HepG2 (cell line): Measurements from ENCODE around the gene TRAIP. TPM values are rescaled to one million over a fixed set of nuclear protein-coding genes. Genes with fewer than 3 reads are reported as not detected.

ENCODE experiments used
- GZF1 ChIP-seq: sonication (generic); formaldehyde crosslinking; IDR thresholded peaks from 2 replicates; pipeline ENCODE4 v1.5.1; 2020; ENCODE audit warnings: mild to moderate bottlenecking, missing genetic modification reagents
- IRX3 ChIP-seq: sonication (generic); formaldehyde crosslinking; IDR thresholded peaks from 2 replicates; pipeline ENCODE4 v1.8.1; 2023; ENCODE audit warnings: mild to moderate bottlenecking, low read depth, missing genetic modification reagents, borderline replicate concordance
- KDM5A ChIP-seq: fragments of 200-600 bp; sonication (generic); IDR thresholded peaks from 2 replicates; pipeline ENCODE4 v1.7.0; 2018; ENCODE audit warnings: antibody characterized with exemption, mild to moderate bottlenecking, low read length, borderline replicate concordance
- MED13 ChIP-seq: sonication (generic); formaldehyde crosslinking; IDR thresholded peaks from 2 replicates; pipeline ENCODE4 v1.5.0; 2020; ENCODE audit warnings: missing genetic modification reagents
- MIXL1 ChIP-seq: IDR thresholded peaks from 2 replicates; pipeline ENCODE4 v1.6.1; 2016
- RCOR2 ChIP-seq: IDR thresholded peaks from 2 replicates; pipeline ENCODE4 v1.6.1; 2016; ENCODE audit warnings: missing biosample characterization, missing genetic modification reagents
- SMAD9 ChIP-seq: sonication (generic); formaldehyde crosslinking; IDR thresholded peaks from 2 replicates; pipeline ENCODE4 v1.5.1; 2020; ENCODE audit warnings: mild to moderate bottlenecking, missing genetic modification reagents
- TBX3 ChIP-seq: fragments of 450-650 bp; IDR thresholded peaks from 2 replicates; pipeline ENCODE4 v1.6.1; 2017; ENCODE audit warnings: antibody characterized with exemption, mild to moderate bottlenecking, inconsistent platforms, borderline replicate concordance
- ZFP1 ChIP-seq: IDR thresholded peaks from 2 replicates; pipeline ENCODE4 v1.6.1; 2016
- ZMAT3 ChIP-seq: sonication (generic); formaldehyde crosslinking; conservative IDR thresholded peaks from 2 replicates; pipeline ENCODE4 v1.7.0; 2021; ENCODE audit warnings: missing genetic modification reagents
- ZNF260 ChIP-seq: sonication (generic); formaldehyde crosslinking; IDR thresholded peaks from 2 replicates; pipeline ENCODE4 v1.4.0; 2020; ENCODE audit warnings: missing genetic modification reagents, low read depth, mild to moderate bottlenecking, borderline replicate concordance
- ZNF33B ChIP-seq: sonication (generic); formaldehyde crosslinking; IDR thresholded peaks from 2 replicates; pipeline ENCODE4 v1.5.1; 2020; ENCODE audit warnings: mild to moderate bottlenecking, missing genetic modification reagents
- ZNF607 ChIP-seq: sonication (generic); formaldehyde crosslinking; IDR thresholded peaks from 2 replicates; pipeline ENCODE4 v1.5.1; 2020; ENCODE audit warnings: missing genetic modification reagents, mild to moderate bottlenecking, borderline replicate concordance
- ZNF619 ChIP-seq: sonication (generic); formaldehyde crosslinking; IDR thresholded peaks from 2 replicates; pipeline ENCODE4 v1.4.0; 2020; ENCODE audit warnings: mild to moderate bottlenecking, missing genetic modification reagents
- ZSCAN31 ChIP-seq: sonication (generic); formaldehyde crosslinking; IDR thresholded peaks from 2 replicates; pipeline ENCODE4 v1.5.0; 2020; ENCODE audit warnings: low read depth, mild to moderate bottlenecking, missing genetic modification reagents
- polyA plus RNA-seq, 8 experiments: library from polyadenylated mRNA; depleted of rRNA in 3 of 8; stranded (reverse) in 7 of 8; unstranded in 1 of 8; fragments of >200 nt; fragmentation: Illumina TruSeq in 4 of 8; extraction: Trizol in 4 of 8; gene quantifications; 2 replicates each; pipeline versions ENCODE4 v1.2.1 to v1.2.3, GENCODE V29; 2011 to 2016; ENCODE audit warnings: low read depth in 4 of 8, missing spikeins in 1 of 8, mixed read lengths in 1 of 8; ENCODE audit not compliant: insufficient read depth in 1 of 8
- total RNA-seq, 5 experiments: library from RNA; depleted of rRNA; stranded (reverse); fragments of >200 nt; fragmentation: Illumina TruSeq; extraction: Trizol; gene quantifications; 2 replicates each; pipeline ENCODE4 v1.2.3, GENCODE V29; 2016; ENCODE audit warnings: low read depth in 1 of 5
- TF ChIP-seq, protein P1 (sequence below): sonication (generic); formaldehyde crosslinking; IDR thresholded peaks from 2 replicates; pipeline ENCODE4 v1.4.0; 2020; ENCODE audit warnings: missing genetic modification reagents, borderline replicate concordance
- TF ChIP-seq, protein P2 (sequence below): sonication (generic); formaldehyde crosslinking; conservative IDR thresholded peaks from 2 replicates; pipeline ENCODE4 v1.8.0; 2022; ENCODE audit warnings: missing genetic modification reagents
- TF ChIP-seq, protein P3 (sequence below): sonication (generic); formaldehyde crosslinking; IDR thresholded peaks from 2 replicates; pipeline ENCODE4 v1.4.0; 2020; ENCODE audit warnings: missing genetic modification reagents, low read depth, mild to moderate bottlenecking, borderline replicate concordance
- TF ChIP-seq, protein P4 (sequence below): sonication (generic); formaldehyde crosslinking; IDR thresholded peaks from 2 replicates; pipeline ENCODE4 v1.5.0; 2020; ENCODE audit warnings: mild to moderate bottlenecking, missing genetic modification reagents
- TF ChIP-seq, protein P5 (sequence below): sonication (generic); formaldehyde crosslinking; IDR thresholded peaks from 2 replicates; pipeline ENCODE4 v1.5.1; 2020; ENCODE audit warnings: missing genetic modification reagents, mild to moderate bottlenecking, borderline replicate concordance

The TRAIP gene
- total and polyA plus RNA-seq, 2 of the 13 experiments (the other 11 are each of a cell fraction or from before 2014, with no cell fraction given), result 13.9 to 23.9 TPM

DNA sequence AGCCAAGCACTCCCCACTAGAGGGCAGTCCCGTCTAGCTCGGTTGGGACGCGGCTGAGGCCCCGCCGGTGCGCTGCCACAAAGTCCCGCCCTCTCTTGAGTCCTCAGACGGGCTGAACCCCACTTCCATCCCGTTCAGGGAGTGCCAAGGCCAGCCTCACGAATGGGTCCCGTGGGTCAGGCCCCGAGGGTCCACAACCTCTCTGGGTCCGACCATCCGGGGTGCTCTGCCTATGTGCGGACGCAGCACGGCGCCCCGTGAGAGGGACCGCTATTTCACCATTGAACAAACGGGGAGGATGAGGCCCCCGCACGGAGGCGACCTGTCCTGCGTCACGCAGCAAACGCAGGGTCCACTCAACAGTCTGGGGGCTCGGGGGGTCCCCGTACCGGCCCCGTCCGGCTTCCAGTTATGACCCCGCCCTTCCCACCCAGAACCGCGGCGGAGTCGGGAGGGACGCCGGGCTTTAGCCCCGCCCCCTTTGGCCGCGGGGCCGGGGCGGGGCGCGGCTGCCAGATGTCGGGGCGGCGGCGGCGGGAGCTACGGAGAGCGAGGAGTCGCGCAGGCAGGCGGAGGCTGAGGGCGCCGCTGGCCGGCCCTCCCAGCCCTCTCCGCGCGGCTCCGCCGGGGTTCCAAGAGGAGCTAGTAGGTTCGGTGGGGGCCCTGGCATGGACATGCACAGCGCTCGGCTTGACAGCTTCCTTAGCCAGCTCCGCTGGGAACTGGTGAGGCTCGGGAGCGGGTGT lies 53.5 kb downstream of the TRAIP start, which contains the start of gene INKA1 (continued):
- TF ChIP-seq ZNF607 (CRISPR knock-in tag) (no peak), MED13 (no peak), RCOR2 (CRISPR knock-in tag) (no peak), ZFP1 (no peak), SMAD9 (CRISPR knock-in tag) (no peak), ZNF619 (no peak), TBX3 (no peak), ZMAT3 (CRISPR knock-in tag) (no peak), ZNF260 (no peak), MIXL1 (CRISPR knock-in tag) (no peak), IRX3 (CRISPR knock-in tag) (no peak), ZNF33B (no peak), GZF1 (CRISPR knock-in tag) (no peak), ZSCAN31 (CRISPR knock-in tag) (peak; percentile 63; the same call in 1 of the 2 replicates), KDM5A (0 out of 2 replicates have a peak, but pooled peaks have one; percentile 17)
- TF ChIP-seq, protein P1, sequence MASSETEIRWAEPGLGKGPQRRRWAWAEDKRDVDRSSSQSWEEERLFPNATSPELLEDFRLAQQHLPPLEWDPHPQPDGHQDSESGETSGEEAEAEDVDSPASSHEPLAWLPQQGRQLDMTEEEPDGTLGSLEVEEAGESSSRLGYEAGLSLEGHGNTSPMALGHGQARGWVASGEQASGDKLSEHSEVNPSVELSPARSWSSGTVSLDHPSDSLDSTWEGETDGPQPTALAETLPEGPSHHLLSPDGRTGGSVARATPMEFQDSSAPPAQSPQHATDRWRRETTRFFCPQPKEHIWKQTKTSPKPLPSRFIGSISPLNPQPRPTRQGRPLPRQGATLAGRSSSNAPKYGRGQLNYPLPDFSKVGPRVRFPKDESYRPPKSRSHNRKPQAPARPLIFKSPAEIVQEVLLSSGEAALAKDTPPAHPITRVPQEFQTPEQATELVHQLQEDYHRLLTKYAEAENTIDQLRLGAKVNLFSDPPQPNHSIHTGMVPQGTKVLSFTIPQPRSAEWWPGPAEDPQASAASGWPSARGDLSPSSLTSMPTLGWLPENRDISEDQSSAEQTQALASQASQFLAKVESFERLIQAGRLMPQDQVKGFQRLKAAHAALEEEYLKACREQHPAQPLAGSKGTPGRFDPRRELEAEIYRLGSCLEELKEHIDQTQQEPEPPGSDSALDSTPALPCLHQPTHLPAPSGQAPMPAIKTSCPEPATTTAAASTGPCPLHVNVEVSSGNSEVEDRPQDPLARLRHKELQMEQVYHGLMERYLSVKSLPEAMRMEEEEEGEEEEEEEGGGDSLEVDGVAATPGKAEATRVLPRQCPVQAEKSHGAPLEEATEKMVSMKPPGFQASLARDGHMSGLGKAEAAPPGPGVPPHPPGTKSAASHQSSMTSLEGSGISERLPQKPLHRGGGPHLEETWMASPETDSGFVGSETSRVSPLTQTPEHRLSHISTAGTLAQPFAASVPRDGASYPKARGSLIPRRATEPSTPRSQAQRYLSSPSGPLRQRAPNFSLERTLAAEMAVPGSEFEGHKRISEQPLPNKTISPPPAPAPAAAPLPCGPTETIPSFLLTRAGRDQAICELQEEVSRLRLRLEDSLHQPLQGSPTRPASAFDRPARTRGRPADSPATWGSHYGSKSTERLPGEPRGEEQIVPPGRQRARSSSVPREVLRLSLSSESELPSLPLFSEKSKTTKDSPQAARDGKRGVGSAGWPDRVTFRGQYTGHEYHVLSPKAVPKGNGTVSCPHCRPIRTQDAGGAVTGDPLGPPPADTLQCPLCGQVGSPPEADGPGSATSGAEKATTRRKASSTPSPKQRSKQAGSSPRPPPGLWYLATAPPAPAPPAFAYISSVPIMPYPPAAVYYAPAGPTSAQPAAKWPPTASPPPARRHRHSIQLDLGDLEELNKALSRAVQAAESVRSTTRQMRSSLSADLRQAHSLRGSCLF (CRISPR knock-in tag), result no peak
- TF ChIP-seq, protein P2, sequence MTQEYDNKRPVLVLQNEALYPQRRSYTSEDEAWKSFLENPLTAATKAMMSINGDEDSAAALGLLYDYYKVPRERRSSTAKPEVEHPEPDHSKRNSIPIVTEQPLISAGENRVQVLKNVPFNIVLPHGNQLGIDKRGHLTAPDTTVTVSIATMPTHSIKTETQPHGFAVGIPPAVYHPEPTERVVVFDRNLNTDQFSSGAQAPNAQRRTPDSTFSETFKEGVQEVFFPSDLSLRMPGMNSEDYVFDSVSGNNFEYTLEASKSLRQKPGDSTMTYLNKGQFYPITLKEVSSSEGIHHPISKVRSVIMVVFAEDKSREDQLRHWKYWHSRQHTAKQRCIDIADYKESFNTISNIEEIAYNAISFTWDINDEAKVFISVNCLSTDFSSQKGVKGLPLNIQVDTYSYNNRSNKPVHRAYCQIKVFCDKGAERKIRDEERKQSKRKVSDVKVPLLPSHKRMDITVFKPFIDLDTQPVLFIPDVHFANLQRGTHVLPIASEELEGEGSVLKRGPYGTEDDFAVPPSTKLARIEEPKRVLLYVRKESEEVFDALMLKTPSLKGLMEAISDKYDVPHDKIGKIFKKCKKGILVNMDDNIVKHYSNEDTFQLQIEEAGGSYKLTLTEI (CRISPR knock-in tag), result no peak
- TF ChIP-seq, protein P3, sequence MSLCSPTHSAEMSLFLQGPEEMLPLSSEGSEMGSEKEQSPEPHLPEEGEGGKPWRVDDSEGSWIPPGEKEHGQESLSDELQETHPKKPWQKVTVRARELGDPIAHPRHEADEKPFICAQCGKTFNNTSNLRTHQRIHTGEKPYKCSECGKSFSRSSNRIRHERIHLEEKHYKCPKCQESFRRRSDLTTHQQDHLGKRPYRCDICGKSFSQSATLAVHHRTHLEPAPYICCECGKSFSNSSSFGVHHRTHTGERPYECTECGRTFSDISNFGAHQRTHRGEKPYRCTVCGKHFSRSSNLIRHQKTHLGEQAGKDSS (CRISPR knock-in tag), result no peak; the same call in 1 of the 2 replicates
- TF ChIP-seq, protein P4, sequence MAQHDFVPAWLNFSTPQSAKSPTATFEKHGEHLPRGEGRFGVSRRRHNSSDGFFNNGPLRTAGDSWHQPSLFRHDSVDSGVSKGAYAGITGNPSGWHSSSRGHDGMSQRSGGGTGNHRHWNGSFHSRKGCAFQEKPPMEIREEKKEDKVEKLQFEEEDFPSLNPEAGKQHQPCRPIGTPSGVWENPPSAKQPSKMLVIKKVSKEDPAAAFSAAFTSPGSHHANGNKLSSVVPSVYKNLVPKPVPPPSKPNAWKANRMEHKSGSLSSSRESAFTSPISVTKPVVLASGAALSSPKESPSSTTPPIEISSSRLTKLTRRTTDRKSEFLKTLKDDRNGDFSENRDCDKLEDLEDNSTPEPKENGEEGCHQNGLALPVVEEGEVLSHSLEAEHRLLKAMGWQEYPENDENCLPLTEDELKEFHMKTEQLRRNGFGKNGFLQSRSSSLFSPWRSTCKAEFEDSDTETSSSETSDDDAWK (CRISPR knock-in tag), result no peak
- TF ChIP-seq, protein P5, sequence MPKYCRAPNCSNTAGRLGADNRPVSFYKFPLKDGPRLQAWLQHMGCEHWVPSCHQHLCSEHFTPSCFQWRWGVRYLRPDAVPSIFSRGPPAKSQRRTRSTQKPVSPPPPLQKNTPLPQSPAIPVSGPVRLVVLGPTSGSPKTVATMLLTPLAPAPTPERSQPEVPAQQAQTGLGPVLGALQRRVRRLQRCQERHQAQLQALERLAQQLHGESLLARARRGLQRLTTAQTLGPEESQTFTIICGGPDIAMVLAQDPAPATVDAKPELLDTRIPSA (CRISPR knock-in tag), result no peak
